Spinal cord (tissue), 10 donors: ENCODE measurements around the gene CDC42BPA. TPM values are rescaled to one million over a fixed set of nuclear protein-coding genes. Genes with fewer than 3 reads are reported as not detected.

Experiments used
- DNase-seq, 6 donors: peaks; one replicate each; pipeline versions ENCODE4 v3.0.0 to v3.0.0-alpha.2; 2013 to 2015; ENCODE audit warnings: low spot score in 6 of 6, low read depth in 4 of 6
- H3K27ac ChIP-seq: one replicate; pipeline ENCODE4 v1.5.1; 2013; ENCODE audit warnings: low read depth, low read length, control low read depth
- H3K27me3 ChIP-seq: one replicate; pipeline ENCODE4 v1.6.1; 2013; ENCODE audit warnings: low read length; ENCODE audit not compliant: control insufficient read depth, insufficient read depth
- H3K36me3 ChIP-seq: one replicate; pipeline ENCODE4 v1.6.1; 2013; ENCODE audit warnings: low read length; ENCODE audit not compliant: control insufficient read depth, insufficient read depth
- H3K4me1 ChIP-seq: one replicate; pipeline ENCODE4 v1.6.1; 2013; ENCODE audit warnings: low read length; ENCODE audit not compliant: control insufficient read depth, insufficient read depth
- H3K4me3 ChIP-seq: one replicate; pipeline ENCODE4 v1.5.1; 2013; ENCODE audit warnings: low read depth, low read length, control low read depth
- H3K9me3 ChIP-seq: one replicate; pipeline ENCODE4 v1.6.1; 2013; ENCODE audit warnings: low read length; ENCODE audit not compliant: control insufficient read depth, insufficient read depth
- WGBS: methylation state at CpG from one replicate; pipeline ENCODE4 v1.1.5; 2013; ENCODE audit warnings: missing lambda C conversion rate; ENCODE audit not compliant: insufficient coverage; 5-methylcytosine and 5-hydroxymethylcytosine counted together
- polyA plus RNA-seq, 2 donors: library from polyadenylated mRNA; unstranded; fragments of 120-200 nt; gene quantifications; one replicate each; pipeline ENCODE4 v1.2.1, GENCODE V29; 2013; ENCODE audit not compliant: insufficient read length in 2 of 2
- total RNA-seq, 2 donors: library from RNA; depleted of rRNA in 1 of 2; stranded (reverse); fragments of 120-200 nt in 1 of 2; fragments of >200 nt in 1 of 2; gene quantifications; one replicate each; pipeline versions ENCODE4 v1.2.3 to v1.2.4, GENCODE V29; 2013 to 2014
- donor health status: healthy.

Gene CDC42BPA
- total and polyA plus RNA-seq, 4 donors = 44.5 to 129 (median 55.0) TPM

DNA sequence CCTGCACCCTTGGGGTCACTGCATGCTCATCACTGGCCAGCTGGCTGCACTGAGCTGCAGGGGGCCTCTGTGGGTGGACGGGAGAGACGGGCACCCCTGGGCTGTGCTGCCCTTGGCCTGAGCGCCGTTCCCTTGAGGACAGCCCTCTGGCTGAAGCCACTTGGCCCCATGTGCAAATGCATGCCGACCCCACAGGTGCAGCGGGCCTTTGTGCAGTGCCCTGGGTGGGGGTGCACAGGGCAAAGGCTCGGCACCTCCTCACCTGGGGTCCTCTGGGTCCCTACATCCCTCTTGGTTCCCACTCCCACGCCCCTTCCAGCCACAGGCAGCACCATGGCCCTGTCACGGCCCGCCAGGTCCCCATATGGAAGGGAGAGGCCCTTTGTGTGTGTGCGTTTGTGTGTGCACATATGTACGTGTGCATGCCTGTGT is 336.9 kb downstream of the CDC42BPA start:
- Histone ChIP-seq H3K9me3 (no peaks in the 10 kb centered on the region), H3K27me3 (no peaks in the 10 kb centered on the region), H3K27ac (no peak overlapping the region), H3K36me3 (peaks cover 88% of the 10 kb centered on the region), H3K4me3 (no peak overlapping the region), H3K4me1 (peaks cover 31% of the 10 kb centered on the region)
- no peak for DNase-seq
- WGBS = 83% methylated on average over 9 of the region's 12 CpGs

DNA sequence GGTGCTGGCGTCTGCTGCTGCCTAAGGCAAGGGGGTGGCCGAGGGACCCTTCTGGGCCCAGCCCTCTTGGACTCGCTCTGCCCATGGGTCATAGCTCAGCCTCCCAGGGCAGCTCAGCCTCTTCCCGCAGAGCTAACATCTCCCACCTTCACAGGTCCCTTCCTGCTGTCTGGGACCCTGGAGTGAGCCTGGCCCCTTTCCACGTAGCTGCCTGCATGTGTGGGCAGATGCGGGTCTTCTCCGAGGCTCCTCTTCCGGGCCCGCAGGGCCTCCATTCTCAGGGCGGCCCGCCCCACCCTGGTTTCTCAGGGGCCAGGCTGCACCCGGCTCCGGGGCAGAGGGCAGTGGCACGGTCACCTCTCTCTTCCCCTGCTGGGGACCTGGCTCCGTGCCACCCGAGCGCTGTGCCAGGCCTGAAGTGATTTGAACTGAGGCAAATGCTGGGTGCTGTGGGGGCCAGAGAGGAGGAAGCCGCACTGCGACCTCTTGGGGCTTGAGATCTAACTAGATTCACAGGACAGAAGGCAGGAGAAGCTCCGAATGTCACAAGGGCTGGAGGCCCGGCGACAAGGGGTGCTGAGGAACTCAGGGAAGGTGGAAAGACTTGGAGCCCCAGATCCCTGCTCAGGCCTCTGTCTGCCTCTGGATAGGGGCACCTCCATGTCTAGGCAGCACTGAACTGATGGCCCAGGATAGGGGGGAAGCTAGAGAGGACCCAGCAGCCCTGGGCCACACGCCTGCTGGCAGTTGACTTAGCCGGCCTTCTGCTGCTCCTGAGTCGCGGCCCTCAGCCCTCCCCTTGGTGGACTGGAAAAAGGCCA is 337.5 kb downstream of the CDC42BPA start:
- H3K27me3 ChIP-seq = no peaks in the 10 kb centered on the region
- peaks cover 82% of the 10 kb centered on the region for H3K36me3 ChIP-seq
- H3K27ac ChIP-seq = no peak overlapping the region
- H3K4me1 ChIP-seq = peaks cover 32% of the 10 kb centered on the region
- DNase-seq = no peak
- H3K4me3 ChIP-seq = no peak overlapping the region
- H3K9me3 ChIP-seq = no peaks in the 10 kb centered on the region
- 89% methylated on average over 25 of the region's 26 CpGs for WGBS

DNA sequence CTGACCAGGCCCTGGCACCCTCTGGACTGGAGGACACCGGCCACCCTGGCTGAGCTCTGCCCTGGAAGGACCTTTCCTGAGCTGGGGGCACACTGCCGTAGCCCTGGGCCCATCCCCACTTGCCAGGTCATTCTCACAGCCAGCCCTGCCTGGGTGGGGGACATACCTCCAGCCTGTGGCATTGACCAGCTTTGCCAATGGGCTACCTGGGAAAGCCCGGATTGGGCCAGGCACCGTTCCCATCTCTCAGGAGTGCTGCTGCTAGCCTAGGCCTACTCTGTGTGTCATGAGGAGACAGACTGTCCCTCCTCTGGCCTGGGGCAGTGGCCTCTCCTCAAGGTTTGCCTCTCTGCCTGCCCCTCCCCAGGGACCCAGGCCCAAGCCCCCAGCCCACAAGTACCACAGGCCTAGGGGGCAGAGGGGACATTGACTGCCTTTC is 338.2 kb downstream of the CDC42BPA start:
- Histone ChIP-seq H3K36me3 (peaks cover 76% of the 10 kb centered on the region), H3K9me3 (no peaks in the 10 kb centered on the region), H3K4me3 (no peak overlapping the region), H3K4me1 (peaks cover 38% of the 10 kb centered on the region), H3K27ac (no peak overlapping the region), H3K27me3 (no peaks in the 10 kb centered on the region)
- 92% methylated on average over 4 of the region's 4 CpGs for WGBS
- DNase-seq = no peak

DNA sequence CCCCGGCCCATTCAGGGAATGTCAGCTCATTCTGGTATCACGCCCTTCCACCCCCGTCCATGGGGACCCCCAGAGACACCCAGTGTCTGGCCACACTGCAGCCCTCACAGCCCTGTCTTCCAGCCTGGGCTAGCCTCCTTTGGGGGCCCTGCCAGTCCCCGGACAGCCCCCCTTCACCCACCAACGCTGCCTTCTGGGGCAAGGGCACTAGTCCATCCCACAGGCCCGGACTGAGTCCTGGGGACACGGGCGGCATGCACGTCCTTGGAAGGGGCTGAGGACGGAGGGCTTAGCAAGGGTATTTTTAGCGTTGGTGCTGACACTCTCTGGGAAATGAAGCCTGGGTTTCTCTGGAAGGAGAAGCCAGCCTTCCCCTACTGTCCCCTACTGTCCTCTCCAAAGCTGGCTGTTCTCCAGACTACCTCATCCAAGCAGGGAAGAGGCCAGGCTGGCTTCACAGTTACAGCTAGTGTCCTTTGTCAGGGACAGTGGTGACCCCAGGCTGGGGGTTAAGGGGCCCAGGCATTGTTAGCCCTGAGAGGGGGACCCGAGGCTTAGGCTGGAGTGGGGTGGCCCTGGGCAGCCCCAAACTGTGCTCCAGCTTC is 338.7 kb downstream of the CDC42BPA start:
- 77% methylated on average over 9 of the region's 12 CpGs for WGBS
- no peak overlapping the region for H3K27ac ChIP-seq
- H3K4me1 ChIP-seq = peaks cover 43% of the 10 kb centered on the region
- H3K9me3 ChIP-seq = no peaks in the 10 kb centered on the region
- no peak overlapping the region for H3K4me3 ChIP-seq
- peaks cover 72% of the 10 kb centered on the region for H3K36me3 ChIP-seq
- no peak for DNase-seq
- no peaks in the 10 kb centered on the region for H3K27me3 ChIP-seq

DNA sequence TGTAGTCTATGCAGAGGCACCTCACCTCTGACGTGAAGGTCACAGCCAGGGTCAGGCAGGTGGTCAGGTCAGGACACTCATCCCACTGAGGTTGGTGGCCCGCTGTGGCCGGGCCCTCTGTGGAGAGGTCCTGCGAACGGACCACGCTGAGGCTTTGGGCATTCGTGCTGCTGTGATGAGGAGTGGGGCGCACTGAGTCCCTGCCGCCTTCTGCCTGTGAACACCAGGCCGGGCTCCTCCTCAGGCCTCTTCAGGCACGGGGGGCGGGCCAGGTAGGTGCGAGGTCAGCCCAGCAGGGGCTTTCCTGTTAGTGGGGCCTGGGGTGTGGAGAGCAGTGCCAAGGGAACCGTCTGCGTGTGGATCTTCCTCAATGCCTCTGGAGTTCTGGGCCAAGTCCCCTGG is 339.2 kb downstream of the CDC42BPA start:
- Histone ChIP-seq H3K9me3 (no peaks in the 10 kb centered on the region), H3K27me3 (no peaks in the 10 kb centered on the region), H3K36me3 (peaks cover 71% of the 10 kb centered on the region), H3K4me1 (peaks cover 48% of the 10 kb centered on the region), H3K4me3 (no peak overlapping the region), H3K27ac (no peak overlapping the region)
- WGBS = 89% methylated on average over 13 of the region's 15 CpGs
- DNase-seq = no peak

DNA sequence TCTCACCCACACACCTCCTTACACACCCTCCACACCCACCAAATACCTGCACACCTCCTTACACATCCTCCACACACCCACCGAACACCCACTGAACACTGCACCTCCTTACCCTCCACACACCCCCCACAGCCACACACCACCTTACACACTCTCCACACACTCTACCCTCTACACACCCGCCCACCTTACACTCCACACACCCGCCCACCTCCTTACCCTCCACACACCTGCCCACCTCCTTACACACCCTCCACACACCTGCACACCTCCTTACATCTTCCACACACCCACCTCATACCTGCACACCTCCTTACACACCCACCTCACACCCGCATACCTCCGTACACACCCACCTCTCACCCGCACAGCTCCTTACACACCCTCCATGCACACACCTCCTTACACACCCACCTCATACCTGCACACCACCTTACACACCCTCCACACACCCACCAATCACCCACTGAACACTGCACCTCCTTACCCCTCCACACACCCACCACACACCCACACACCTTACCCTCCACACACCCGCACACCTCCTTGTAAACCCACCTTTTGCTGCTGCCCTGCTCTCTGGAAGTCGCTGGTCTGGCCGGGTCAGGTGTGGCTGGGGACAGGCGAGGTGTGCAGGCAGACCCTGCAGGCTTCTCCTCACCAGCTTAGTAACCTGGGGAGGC is 339.7 kb downstream of the CDC42BPA start:
- WGBS = 95% methylated on average over 10 of the region's 10 CpGs
- no peaks in the 10 kb centered on the region for H3K9me3 ChIP-seq
- peaks cover 65% of the 10 kb centered on the region for H3K36me3 ChIP-seq
- DNase-seq = no peak
- peaks cover 51% of the 10 kb centered on the region for H3K4me1 ChIP-seq
- H3K27ac ChIP-seq = no peak overlapping the region
- no peak overlapping the region for H3K4me3 ChIP-seq
- H3K27me3 ChIP-seq = no peaks in the 10 kb centered on the region

DNA sequence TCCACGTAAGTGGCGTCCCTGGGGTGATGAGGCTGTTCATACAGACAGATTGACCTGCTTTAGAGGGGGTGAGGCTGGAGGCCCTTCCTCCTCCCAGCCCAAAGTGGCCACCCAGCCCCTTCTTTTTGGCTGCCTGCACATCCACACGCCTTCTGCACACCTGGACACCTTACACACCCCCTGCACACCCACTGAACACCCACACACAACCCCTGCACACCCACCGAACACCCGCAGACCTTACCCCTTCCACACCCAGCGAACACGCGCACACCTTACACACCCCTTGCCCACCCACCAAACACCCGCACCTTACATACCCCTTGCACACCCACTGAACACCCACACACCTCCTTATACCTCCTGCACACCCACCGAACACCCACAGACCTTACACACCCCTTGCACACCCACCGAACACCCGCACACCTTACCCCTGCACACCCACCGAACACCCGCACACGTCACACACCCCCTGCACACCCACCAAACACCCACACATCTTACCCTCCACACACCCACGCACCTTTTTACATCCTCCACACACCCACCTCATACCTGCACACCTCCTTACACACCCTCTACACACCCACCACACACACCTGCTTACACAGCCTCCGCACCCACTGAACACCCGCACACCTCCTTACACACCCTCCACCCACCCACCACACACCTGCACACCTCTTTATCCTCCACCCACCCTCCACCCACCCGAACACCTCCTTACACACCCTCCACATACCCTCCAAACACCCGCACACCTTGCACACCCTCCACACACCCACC is 340.5 kb downstream of the CDC42BPA start:
- H3K36me3 ChIP-seq = peaks cover 58% of the 10 kb centered on the region
- DNase-seq = no peak
- H3K9me3 ChIP-seq = no peaks in the 10 kb centered on the region
- H3K27me3 ChIP-seq = no peaks in the 10 kb centered on the region
- no peak overlapping the region for H3K27ac ChIP-seq
- H3K4me1 ChIP-seq = peaks cover 59% of the 10 kb centered on the region
- 87% methylated on average over 17 of the region's 20 CpGs for WGBS
- H3K4me3 ChIP-seq = no peak overlapping the region

DNA sequence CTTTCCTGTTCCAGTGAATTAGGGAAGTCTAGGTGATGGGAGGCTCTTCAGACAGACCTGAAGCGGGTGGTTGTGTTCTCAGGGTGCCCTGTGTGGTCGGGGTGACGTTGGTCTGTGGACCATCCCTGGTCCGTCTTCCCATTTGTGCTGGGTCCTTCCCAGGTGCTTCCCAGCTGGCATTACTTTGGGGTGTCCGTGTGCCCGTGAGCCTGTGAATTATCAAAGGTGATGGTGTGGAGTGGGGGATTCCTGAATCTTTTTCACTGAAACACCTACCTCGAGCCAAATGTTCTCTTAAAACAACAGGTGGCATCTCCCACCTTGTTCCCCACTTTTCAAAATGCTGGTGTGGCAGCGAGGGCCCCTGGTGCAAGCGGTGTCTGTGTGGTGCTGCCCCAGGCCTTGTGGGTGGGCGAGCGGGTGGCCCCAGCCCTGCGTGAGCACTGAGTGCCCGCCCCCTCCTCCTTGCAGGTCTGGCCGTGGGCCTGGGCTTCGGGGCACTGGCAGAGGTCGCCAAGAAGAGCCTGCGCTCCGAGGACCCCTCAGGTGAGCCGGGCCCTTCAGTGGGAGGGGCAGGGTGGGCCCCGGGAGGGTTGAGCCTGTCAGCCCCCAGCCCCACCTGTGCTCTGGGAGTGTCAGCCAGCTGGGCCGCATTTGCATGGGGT is 341.2 kb downstream of the CDC42BPA start:
- Histone ChIP-seq H3K27ac (no peak overlapping the region), H3K9me3 (no peaks in the 10 kb centered on the region), H3K4me1 (peaks cover 60% of the 10 kb centered on the region), H3K27me3 (no peaks in the 10 kb centered on the region), H3K4me3 (no peak overlapping the region), H3K36me3 (peaks cover 51% of the 10 kb centered on the region)
- 92% methylated on average over 15 of the region's 21 CpGs for WGBS
- no peak for DNase-seq
